Measurements from ENCODE around the gene BEND3. TPM values are rescaled to one million over a fixed set of nuclear protein-coding genes. Genes with fewer than 3 reads are reported as not detected.

BEND3 gene
- total and polyA plus RNA-seq, 2 of the 8 experiments (the other 6 are each of a cell fraction or from before 2014, with no cell fraction given), result 25.2 to 38.8 TPM

GRCh38 chr6:107116328-107116892 lies 1.1 kb upstream of the BEND3 start (continued):
- TF ChIP-seq RBBP5 (IDR thresholded peaks at IDR 0.05; ENCODE audit: borderline replicate concordance, low read depth, low read length) (no peak), SP2 (IDR thresholded peaks at IDR 0.05; ENCODE audit: low read length) (no peak), RFX5 (IDR thresholded peaks at IDR 0.05; ENCODE audit: borderline replicate concordance, low read depth, low read length) (no peak), CTBP2 (IDR thresholded peaks at IDR 0.05; ENCODE audit: borderline replicate concordance, insufficient read depth, insufficient read length, low read length) (no peak), SP4 (IDR thresholded peaks at IDR 0.05; ENCODE audit: low read length) (no peak; the same call in 1 of the 2 replicates), CBX5 (IDR thresholded peaks at IDR 0.05; ENCODE audit: low read depth, low read length) (no peak), TAF7 (optimal IDR thresholded peaks at IDR 0.05; ENCODE audit: borderline replicate concordance, low read depth, low read length) (no peak), SP1 (IDR thresholded peaks at IDR 0.05; ENCODE audit: low read depth, low read length) (no peak; the same call in 1 of the 2 replicates), SUZ12 (IDR thresholded peaks at IDR 0.05; ENCODE audit: low read length) (no peak), POLR2AphosphoS5 (IDR thresholded peaks at IDR 0.05; ENCODE audit: low read depth, low read length) (no peak; the same call in 1 of the 2 replicates), POLR2A (IDR thresholded peaks at IDR 0.05; ENCODE audit: control extremely low read depth in 1 of 2, low read depth in 2 of 2, low read length in 2 of 2) (peak; percentile 38 to 50; a peak in 2 of 3 replicates), CEBPB (IDR thresholded peaks at IDR 0.05; ENCODE audit: low read depth, low read length) (peak; percentile 71; the same call in 1 of the 2 replicates), EGR1 (IDR thresholded peaks at IDR 0.05; ENCODE audit: borderline replicate concordance, low read depth, low read length) (no peak), TAF1 (IDR thresholded peaks at IDR 0.05; ENCODE audit: low read depth, low read length) (peak; percentile 18; the same call in 1 of the 2 replicates), POU5F1 (IDR thresholded peaks at IDR 0.05; ENCODE audit: low read depth, low read length) (peak; percentile 18; the same call in 1 of the 2 replicates), SAP30 (IDR thresholded peaks at IDR 0.05; ENCODE audit: insufficient read depth, insufficient replicate concordance, low read length) (no peak), TBP (IDR thresholded peaks at IDR 0.05; ENCODE audit: low read depth, low read length) (no peak; the same call in 1 of the 2 replicates), GTF2F1 (IDR thresholded peaks at IDR 0.05; ENCODE audit: borderline replicate concordance, low read depth, low read length) (0 out of 2 replicates have a peak, but pooled peaks have one; percentile 25), USF2 (IDR thresholded peaks at IDR 0.05; ENCODE audit: low read length) (0 out of 2 replicates have a peak, but pooled peaks have one; percentile 6), NRF1 (IDR thresholded peaks at IDR 0.05; ENCODE audit: low read depth, low read length) (no peak), BRCA1 (IDR thresholded peaks at IDR 0.05; ENCODE audit: low read depth, low read length) (no peak), BACH1 (IDR thresholded peaks at IDR 0.05; ENCODE audit: low read length) (no peak), GABPA (IDR thresholded peaks at IDR 0.05; ENCODE audit: borderline replicate concordance, insufficient read depth, low read length) (no peak), CHD1 (IDR thresholded peaks at IDR 0.05; ENCODE audit: low read depth, low read length) (no peak; the same call in 1 of the 2 replicates)
- TF ChIP-seq, protein P1, sequence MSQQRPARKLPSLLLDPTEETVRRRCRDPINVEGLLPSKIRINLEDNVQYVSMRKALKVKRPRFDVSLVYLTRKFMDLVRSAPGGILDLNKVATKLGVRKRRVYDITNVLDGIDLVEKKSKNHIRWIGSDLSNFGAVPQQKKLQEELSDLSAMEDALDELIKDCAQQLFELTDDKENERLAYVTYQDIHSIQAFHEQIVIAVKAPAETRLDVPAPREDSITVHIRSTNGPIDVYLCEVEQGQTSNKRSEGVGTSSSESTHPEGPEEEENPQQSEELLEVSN (IDR thresholded peaks at IDR 0.05), result no peak
